ENCODE measurements around the gene SLC37A3.
"Not testable (repeated sequence)": the region's sequence is repeated elsewhere in the genome, so short reads cannot be mapped to it uniquely, and the experiment has no call there.

The SLC37A3 gene

GRCh38 chr7:140349144-140349771 lies 49.1 kb downstream of the SLC37A3 start:
- Histone ChIP-seq H3K4me1 (peaks cover 20% of the 10 kb centered on the region), H3K36me3 (replicated peaks) (peaks cover 16% of the 10 kb centered on the region), H3K4me3 (no peak overlapping the region), H3K27me3 (ENCODE audit: low read depth) (no peaks in the 10 kb centered on the region), H3K9me3 (no peaks in the 10 kb centered on the region)
- peak; percentile 34 to 40 for DNase-seq (ENCODE audit: low spot score in 2 of 2)
- in situ Hi-C loops (cut with MboI; ENCODE audit: low sequenced_read_pairs), result no loop called here

GRCh38 chr7:140348161-140348849 lies 50.0 kb downstream of the SLC37A3 start:
- in situ Hi-C loops (cut with MboI; ENCODE audit: low sequenced_read_pairs), result no loop called here
- Histone ChIP-seq H3K27me3 (ENCODE audit: low read depth) (no peaks in the 10 kb centered on the region), H3K9me3 (no peaks in the 10 kb centered on the region), H3K4me1 (peaks cover 20% of the 10 kb centered on the region), H3K4me3 (no peak overlapping the region), H3K36me3 (replicated peaks) (peaks cover 10% of the 10 kb centered on the region)
- DNase-seq (ENCODE audit: low spot score in 2 of 2), result peak; percentile 73 to 98

- Histone ChIP-seq H3K4me3 (no peak overlapping the region), H3K9me3 (no peaks in the 10 kb centered on the region), H3K27me3 (ENCODE audit: low read depth) (no peaks in the 10 kb centered on the region), H3K36me3 (replicated peaks) (peaks cover 13% of the 10 kb centered on the region), H3K4me1 (peaks cover 20% of the 10 kb centered on the region)
- in situ Hi-C loops (cut with MboI; ENCODE audit: low sequenced_read_pairs), result no loop called here
- no peak for DNase-seq (ENCODE audit: low spot score in 2 of 2)
Observed at GRCh38 chr7:140347218-140347617, 51.1 kb downstream of the SLC37A3 start.

- no peak overlapping the region for H3K4me3 ChIP-seq
- in situ Hi-C loops (cut with MboI; ENCODE audit: low sequenced_read_pairs), result no loop called here
- peaks cover 20% of the 10 kb centered on the region for H3K4me1 ChIP-seq
- DNase-seq (ENCODE audit: low spot score in 2 of 2), result no peak
- no peaks in the 10 kb centered on the region for H3K27me3 ChIP-seq (ENCODE audit: low read depth)
- no peaks in the 10 kb centered on the region for H3K9me3 ChIP-seq
- H3K36me3 ChIP-seq (replicated peaks), result peaks cover 9% of the 10 kb centered on the region
Observed at GRCh38 chr7:140345426-140345825, 52.9 kb downstream of the SLC37A3 start.

GRCh38 chr7:140342727-140343514 lies 55.4 kb downstream of the SLC37A3 start:
- DNase-seq (ENCODE audit: low spot score in 2 of 2), result peak; percentile 37 to 55
- Histone ChIP-seq H3K36me3 (replicated peaks) (peaks cover 11% of the 10 kb centered on the region), H3K4me1 (peaks cover 3% of the 10 kb centered on the region), H3K27me3 (ENCODE audit: low read depth) (no peaks in the 10 kb centered on the region), H3K9me3 (no peaks in the 10 kb centered on the region), H3K4me3 (no peak overlapping the region)
- in situ Hi-C loops (cut with MboI; ENCODE audit: low sequenced_read_pairs), result no loop called here

- H3K27me3 ChIP-seq (ENCODE audit: low read depth); DNase-seq (ENCODE audit: low spot score in 2 of 2); H3K4me1 ChIP-seq; in situ Hi-C loops (cut with MboI; ENCODE audit: low sequenced_read_pairs); H3K4me3 ChIP-seq; H3K9me3 ChIP-seq: not testable (repeated sequence)
- H3K36me3 ChIP-seq (replicated peaks), result peaks cover 17% of the 10 kb centered on the region
Observed at GRCh38 chr7:140338959-140339358, 59.4 kb downstream of the SLC37A3 start.

GRCh38 chr7:140334341-140335057 lies 63.8 kb downstream of the SLC37A3 start:
- in situ Hi-C loops (cut with MboI; ENCODE audit: low sequenced_read_pairs), result no loop called here
- Histone ChIP-seq H3K4me1 (no peaks in the 10 kb centered on the region), H3K9me3 (no peaks in the 10 kb centered on the region), H3K4me3 (no peak overlapping the region), H3K36me3 (replicated peaks) (peaks cover 15% of the 10 kb centered on the region), H3K27me3 (ENCODE audit: low read depth) (no peaks in the 10 kb centered on the region)
- no peak for DNase-seq (ENCODE audit: low spot score in 2 of 2)

- no peak overlapping the region for H3K4me3 ChIP-seq
- H3K9me3 ChIP-seq, result no peaks in the 10 kb centered on the region
- no peak for DNase-seq (ENCODE audit: low spot score in 2 of 2)
- no peaks in the 10 kb centered on the region for H3K4me1 ChIP-seq
- peaks cover 15% of the 10 kb centered on the region for H3K36me3 ChIP-seq (replicated peaks)
- in situ Hi-C loops (cut with MboI; ENCODE audit: low sequenced_read_pairs), result no loop called here
- no peaks in the 10 kb centered on the region for H3K27me3 ChIP-seq (ENCODE audit: low read depth)
Observed at GRCh38 chr7:140333686-140334085, 64.6 kb downstream of the SLC37A3 start.

GRCh38 chr7:140333223-140333622 lies 65.1 kb downstream of the SLC37A3 start:
- peaks cover 15% of the 10 kb centered on the region for H3K36me3 ChIP-seq (replicated peaks)
- in situ Hi-C loops (cut with MboI; ENCODE audit: low sequenced_read_pairs), result no loop called here
- no peaks in the 10 kb centered on the region for H3K9me3 ChIP-seq
- H3K27me3 ChIP-seq (ENCODE audit: low read depth), result no peaks in the 10 kb centered on the region
- no peak overlapping the region for H3K4me3 ChIP-seq
- H3K4me1 ChIP-seq, result no peaks in the 10 kb centered on the region
- DNase-seq (ENCODE audit: low spot score in 2 of 2), result no peak

GRCh38 chr7:140330595-140330994 lies 67.7 kb downstream of the SLC37A3 start:
- in situ Hi-C loops (cut with MboI; ENCODE audit: low sequenced_read_pairs), result no loop called here
- H3K4me1 ChIP-seq, result no peaks in the 10 kb centered on the region
- peaks cover 11% of the 10 kb centered on the region for H3K36me3 ChIP-seq (replicated peaks)
- H3K27me3 ChIP-seq (ENCODE audit: low read depth), result no peaks in the 10 kb centered on the region
- DNase-seq (ENCODE audit: low spot score in 2 of 2), result no peak
- no peak overlapping the region for H3K4me3 ChIP-seq
- no peaks in the 10 kb centered on the region for H3K9me3 ChIP-seq

GRCh38 chr7:140330128-140330527 lies 68.2 kb downstream of the SLC37A3 start:
- H3K4me1 ChIP-seq, result no peaks in the 10 kb centered on the region
- in situ Hi-C loops (cut with MboI; ENCODE audit: low sequenced_read_pairs), result no loop called here
- H3K36me3 ChIP-seq (replicated peaks), result peaks cover 11% of the 10 kb centered on the region
- no peaks in the 10 kb centered on the region for H3K27me3 ChIP-seq (ENCODE audit: low read depth)
- H3K4me3 ChIP-seq, result no peak overlapping the region
- DNase-seq (ENCODE audit: low spot score in 2 of 2), result no peak
- H3K9me3 ChIP-seq, result no peaks in the 10 kb centered on the region

- H3K27me3 ChIP-seq (ENCODE audit: low read depth), result no peaks in the 10 kb centered on the region
- no peaks in the 10 kb centered on the region for H3K4me1 ChIP-seq
- no peak overlapping the region for H3K4me3 ChIP-seq
- DNase-seq (ENCODE audit: low spot score in 2 of 2), result no peak
- in situ Hi-C loops (cut with MboI; ENCODE audit: low sequenced_read_pairs), result loop anchor here (10.0 kb wide), 1 partner anchor 152 kb away; the partner anchor contains the start of gene KDM7A
- H3K36me3 ChIP-seq (replicated peaks), result no peaks in the 10 kb centered on the region
- H3K9me3 ChIP-seq, result no peaks in the 10 kb centered on the region
Observed at GRCh38 chr7:140327261-140327661, 71.1 kb downstream of the SLC37A3 start.

GRCh38 chr7:140326116-140326928 lies 72.0 kb downstream of the SLC37A3 start:
- Histone ChIP-seq H3K9me3 (no peaks in the 10 kb centered on the region), H3K27me3 (ENCODE audit: low read depth) (no peaks in the 10 kb centered on the region), H3K36me3 (replicated peaks) (no peaks in the 10 kb centered on the region), H3K4me3 (no peak overlapping the region), H3K4me1 (no peaks in the 10 kb centered on the region)
- DNase-seq (ENCODE audit: low spot score in 2 of 2), result peak; percentile 42 to 71
- in situ Hi-C loops (cut with MboI; ENCODE audit: low sequenced_read_pairs), result loop anchor here (10.0 kb wide), 1 partner anchor 152 kb away; the partner anchor contains the start of gene KDM7A

All from HAP-1 (cell line).